ENCODE data around the gene SCNN1G.
A peak's percentile ranks its signal among the peaks of the same experiment; 100 is the strongest.

The SCNN1G gene

GRCh38 chr16:23182206-23182678 lies 303 bp upstream of the SCNN1G start:
- H3K27ac ChIP-seq = no peak overlapping the region
- H3K4me3 ChIP-seq (ENCODE audit: low read depth, low read length) = no peak overlapping the region
- H3K36me3 ChIP-seq (replicated peaks) = no peaks in the 10 kb centered on the region
- DNase-seq = peak; percentile 41
- H3K27me3 ChIP-seq (replicated peaks) = peaks cover 21% of the 10 kb centered on the region
- TF ChIP-seq CTCF (IDR thresholded peaks at IDR 0.05; ENCODE audit: low read depth, low read length, missing control alignments) = peak; percentile 70
- in situ Hi-C loops (cut with HindIII; ENCODE audit: low pct_ligation_motif_present, low sequenced_read_pairs) = no loop called here

- no peaks in the 10 kb centered on the region for H3K36me3 ChIP-seq (replicated peaks)
- TF ChIP-seq CTCF (IDR thresholded peaks at IDR 0.05; ENCODE audit: low read depth, low read length, missing control alignments) = no peak
- H3K27ac ChIP-seq = no peak overlapping the region
- in situ Hi-C loops (cut with HindIII; ENCODE audit: low pct_ligation_motif_present, low sequenced_read_pairs) = no loop called here
- no peak for DNase-seq
- H3K4me3 ChIP-seq (ENCODE audit: low read depth, low read length) = no peak overlapping the region
- peaks cover 21% of the 10 kb centered on the region for H3K27me3 ChIP-seq (replicated peaks)
Measured at GRCh38 chr16:23183543-23183862, 958 bp downstream of the SCNN1G start.

- no peak for DNase-seq
- TF ChIP-seq CTCF (IDR thresholded peaks at IDR 0.05; ENCODE audit: low read depth, low read length, missing control alignments) = no peak
- Histone ChIP-seq H3K36me3 (replicated peaks) (no peaks in the 10 kb centered on the region), H3K27me3 (replicated peaks) (peaks cover 21% of the 10 kb centered on the region), H3K4me3 (ENCODE audit: low read depth, low read length) (no peak overlapping the region), H3K27ac (no peak overlapping the region)
- in situ Hi-C loops (cut with HindIII; ENCODE audit: low pct_ligation_motif_present, low sequenced_read_pairs) = no loop called here
Measured at GRCh38 chr16:23185656-23186055, 3.1 kb downstream of the SCNN1G start.

- peaks cover 21% of the 10 kb centered on the region for H3K27me3 ChIP-seq (replicated peaks)
- in situ Hi-C loops (cut with HindIII; ENCODE audit: low pct_ligation_motif_present, low sequenced_read_pairs) = no loop called here
Measured at GRCh38 chr16:23186171-23186570, 3.6 kb downstream of the SCNN1G start.

GRCh38 chr16:23187341-23187740 lies 4.8 kb downstream of the SCNN1G start:
- H3K27me3 ChIP-seq (replicated peaks) = peaks cover 19% of the 10 kb centered on the region
- no peak for TF ChIP-seq CTCF (IDR thresholded peaks at IDR 0.05; ENCODE audit: low read depth, low read length, missing control alignments)
- no peak overlapping the region for H3K27ac ChIP-seq
- no peak for DNase-seq
- H3K36me3 ChIP-seq (replicated peaks) = no peaks in the 10 kb centered on the region
- H3K4me3 ChIP-seq (ENCODE audit: low read depth, low read length) = no peak overlapping the region
- in situ Hi-C loops (cut with HindIII; ENCODE audit: low pct_ligation_motif_present, low sequenced_read_pairs) = no loop called here

More at GRCh38 chr16:23186171-23186570, 3.6 kb downstream of the SCNN1G start:
- no peaks in the 10 kb centered on the region for H3K36me3 ChIP-seq (replicated peaks)
- no peak overlapping the region for H3K4me3 ChIP-seq (ENCODE audit: low read depth, low read length)
- TF ChIP-seq CTCF (IDR thresholded peaks at IDR 0.05; ENCODE audit: low read depth, low read length, missing control alignments) = no peak
- no peak for DNase-seq
- no peak overlapping the region for H3K27ac ChIP-seq

- DNase-seq = no peak
- in situ Hi-C loops (cut with HindIII; ENCODE audit: low pct_ligation_motif_present, low sequenced_read_pairs) = no loop called here
- Histone ChIP-seq H3K4me3 (ENCODE audit: low read depth, low read length) (no peak overlapping the region), H3K36me3 (replicated peaks) (no peaks in the 10 kb centered on the region), H3K27me3 (replicated peaks) (peaks cover 6% of the 10 kb centered on the region), H3K27ac (no peak overlapping the region)
- TF ChIP-seq CTCF (IDR thresholded peaks at IDR 0.05; ENCODE audit: low read depth, low read length, missing control alignments) = no peak
Measured at GRCh38 chr16:23188911-23189310, 6.4 kb downstream of the SCNN1G start.
